Endothelial cell of umbilical vein (primary cell): ENCODE measurements around the gene SGCE. TPM values are rescaled to one million over a fixed set of nuclear protein-coding genes. Genes with fewer than 3 reads are reported as not detected.
A peak's percentile ranks its signal among the peaks of the same experiment; 100 is the strongest.

Experiments
- BruUV-seq: library from RNA; stranded (reverse); fragments of 400-500 nt; replicated peaks from 2 replicates; lab custom pipeline; 2021; lab: Mats Ljungman, UMichigan
- CTCF ChIA-PET: fragments of 300-600, 350-600 bp; sonication (Branson Sonifier 250); formaldehyde crosslinking; loops from one replicate; lab custom pipeline; 2021; ENCODE audit warnings: antibody characterized with exemption, inconsistent platforms; lab: Charles Lee
- POLR2A ChIA-PET: fragments of 300-600, 350-600 bp; sonication (Branson Sonifier 250); formaldehyde crosslinking; loops from one replicate; lab custom pipeline; 2021; ENCODE audit warnings: antibody characterized with exemption, inconsistent platforms; lab: Charles Lee
- DNase-seq: peaks from one replicate; pipeline ENCODE4 v3.0.0-alpha.2; 2011; ENCODE audit warnings: low read depth, low spot score
- FAIRE-seq: peaks from 2 replicates; lab custom pipeline; 2011; peaks lifted over from hg19 to GRCh38; lab: Jason Lieb, UNC
- H2AFZ ChIP-seq: 2 replicates; pipeline ENCODE4 v1.6.0; 2012; ENCODE audit warnings: low read depth, low read length, control low read depth, inconsistent platforms
- H3K27ac ChIP-seq: 2 replicates; pipeline ENCODE4 v1.5.1; 2011; ENCODE audit warnings: low read depth, mild to moderate bottlenecking, control low read depth, low read length, moderate library complexity; ENCODE audit not compliant: insufficient read depth
- H3K27me3 ChIP-seq, 2 experiments: 2 replicates each; pipeline versions ENCODE4 v1.6.0 to v1.6.1; 2011; ENCODE audit warnings: low read length in 2 of 2, mixed read lengths in 1 of 2; ENCODE audit not compliant: control insufficient read depth in 2 of 2, insufficient read depth in 2 of 2
- H3K36me3 ChIP-seq, 2 experiments: 2 replicates in 1 of 2; 3 replicates in 1 of 2; pipeline ENCODE4 v1.5.1; 2011; ENCODE audit warnings: low read length in 2 of 2, mild to moderate bottlenecking in 1 of 2, moderate library complexity in 1 of 2; ENCODE audit not compliant: control insufficient read depth in 2 of 2, insufficient read depth in 2 of 2; ENCODE audit errors: extremely low read depth in 1 of 2
- H3K4me1 ChIP-seq: 3 replicates; pipeline ENCODE4 v1.5.1; 2011; ENCODE audit warnings: mild to moderate bottlenecking, low read length; ENCODE audit not compliant: control insufficient read depth, insufficient read depth; ENCODE audit errors: extremely low read depth
- H3K4me2 ChIP-seq: 2 replicates; pipeline ENCODE4 v1.6.1; 2011; ENCODE audit warnings: low read length, control low read depth, mixed read lengths; ENCODE audit not compliant: insufficient read depth
- H3K4me3 ChIP-seq, 3 experiments: fragments of 200-600 bp in 1 of 3; sonication (generic), shearing (Covaris generic) in 1 of 3; replicated peaks in 1 of 3; 2 replicates each; pipeline ENCODE4 v1.5.1; 2011 to 2016; ENCODE audit warnings: control low read depth in 3 of 3, low read length in 3 of 3, mild to moderate bottlenecking in 2 of 3, inconsistent platforms in 1 of 3, low read depth in 1 of 3, moderate library complexity in 1 of 3; ENCODE audit not compliant: insufficient read depth in 1 of 3
- H3K79me2 ChIP-seq: 2 replicates; pipeline ENCODE4 v1.6.0; 2012; ENCODE audit warnings: low read length, inconsistent platforms; ENCODE audit not compliant: control insufficient read depth, insufficient read depth
- H3K9ac ChIP-seq: replicated peaks from 2 replicates; pipeline ENCODE3; 2011; ENCODE audit warnings: low read length, control low read depth; ENCODE audit not compliant: insufficient read depth; ENCODE audit errors: extremely low read depth
- H3K9me1 ChIP-seq: replicated peaks from 3 replicates; pipeline ENCODE4 v1.6.0; 2011; ENCODE audit warnings: mild to moderate bottlenecking, low read length; ENCODE audit not compliant: control insufficient read depth, insufficient read depth; ENCODE audit errors: extremely low read depth
- H3K9me3 ChIP-seq: replicated peaks from 2 replicates; pipeline ENCODE4 v1.5.1; 2012; ENCODE audit warnings: low read length, inconsistent platforms; ENCODE audit not compliant: control insufficient read depth, insufficient read depth
- H4K20me1 ChIP-seq: replicated peaks from 2 replicates; pipeline ENCODE3; 2011; ENCODE audit warnings: mild to moderate bottlenecking, low read length; ENCODE audit not compliant: control insufficient read depth, insufficient read depth; ENCODE audit errors: extremely low read depth
- CTCF ChIP-seq, 2 donors: IDR thresholded peaks; 1 replicate in 1 of 2; 2 replicates in 1 of 2; pipeline ENCODE4 v1.5.1; 2011; ENCODE audit warnings: low read length in 2 of 2, mild to moderate bottlenecking in 2 of 2, moderate library complexity in 2 of 2, control low read depth in 1 of 2, inconsistent platforms in 1 of 2, low read depth in 1 of 2; ENCODE audit not compliant: insufficient read depth in 1 of 2; ENCODE audit errors: extremely low read depth in 1 of 2
- EZH2 ChIP-seq: IDR thresholded peaks from 2 replicates; pipeline ENCODE4 v1.6.1; 2012; ENCODE audit warnings: borderline replicate concordance, low read depth, mild to moderate bottlenecking, moderate library complexity, low read length, inconsistent platforms; ENCODE audit not compliant: severe bottlenecking
- FOS ChIP-seq: IDR thresholded peaks from 2 replicates; pipeline ENCODE4 v1.6.1; 2011; ENCODE audit warnings: mild to moderate bottlenecking, low read length, moderate library complexity, borderline replicate concordance; ENCODE audit not compliant: insufficient read depth
- GATA2 ChIP-seq: IDR thresholded peaks from 2 replicates; pipeline ENCODE4 v1.7.0; 2011; ENCODE audit warnings: low read depth, mild to moderate bottlenecking, moderate library complexity, mixed read lengths, low read length; ENCODE audit not compliant: insufficient read length, insufficient read depth
- JUN ChIP-seq: IDR thresholded peaks from 2 replicates; pipeline ENCODE4 v1.6.1; 2011; ENCODE audit warnings: borderline replicate concordance, low read depth; ENCODE audit not compliant: insufficient read length, insufficient read depth
- MAX ChIP-seq: IDR thresholded peaks from 2 replicates; pipeline ENCODE4 v1.6.1; 2011; ENCODE audit not compliant: insufficient read depth, insufficient read length
- MYC ChIP-seq: IDR thresholded peaks from one replicate; pipeline ENCODE4 v1.6.1; 2011; ENCODE audit warnings: mild to moderate bottlenecking, low read depth, low read length
- POLR2A ChIP-seq: IDR thresholded peaks from 2 replicates; pipeline ENCODE4 v1.6.1; 2012; ENCODE audit warnings: low read depth, mild to moderate bottlenecking, control low read depth, low read length
- POLR2AphosphoS5 ChIP-seq: IDR thresholded peaks from 2 replicates; pipeline ENCODE4 v1.6.1; 2012; ENCODE audit warnings: low read depth, mild to moderate bottlenecking, control low read depth, low read length, moderate library complexity; ENCODE audit not compliant: insufficient read depth
- dilution Hi-C: fragments of 300-500 bp; cut with MboI; formaldehyde crosslinking; loops from one replicate; pipeline ENCODE4 v1.15.0; 2019; ENCODE audit warnings: low sequenced_read_pairs; ENCODE audit not compliant: extremely low pct_ligation_motif_present
- intact Hi-C: fragments of 100-400 bp; cut with micrococcal nuclease; formaldehyde crosslinking; loops from one replicate; pipeline ENCODE4 v1.10.0; 2022
- polyA plus RNA-seq, 4 experiments: library from polyadenylated mRNA; depleted of rRNA in 3 of 4; stranded (reverse) in 3 of 4; unstranded in 1 of 4; fragments of >200 nt; gene quantifications; 2 replicates each; pipeline versions ENCODE4 v1.2.1 to v1.2.3, GENCODE V29; 2011 to 2012; ENCODE audit warnings: missing spikeins in 1 of 4
- total RNA-seq: library from RNA; stranded (reverse); gene quantifications from 2 replicates; pipeline ENCODE4 v1.2.3, GENCODE V29; 2021

SGCE gene
- total and polyA plus RNA-seq, 2 donors (not counting 3 experiments of a cell fraction or from before 2014, with no cell fraction given): 46.8 to 53.3 TPM

GRCh38 chr7:94656658-94656924 is 658 bp upstream of the SGCE start:
- intact Hi-C loops: loop anchor here (1.0 to 5.0 kb wide), 6 partner anchors 207 to 821 kb away; partner anchors contain the start of gene PPP1R9A

More at GRCh38 chr7:94656658-94656924, 658 bp upstream of the SGCE start:
- peak overlapping the region in 2 of 3 experiments; percentile 38 to 40 for H3K4me3 ChIP-seq
- dilution Hi-C loops: no loop called here
- peak overlapping the region; percentile 78 for H2AFZ ChIP-seq
- POLR2A ChIA-PET: no interaction called here
- no peaks in the 10 kb centered on the region for H4K20me1 ChIP-seq
- TF ChIP-seq POLR2A (no peak), GATA2 (no peak), FOS (no peak), EZH2 (no peak), MYC (no peak), POLR2AphosphoS5 (no peak), CTCF (IDR thresholded peaks at IDR 0.05; ENCODE audit: extremely low read depth in 1 of 2, insufficient read depth in 1 of 2, low read depth in 1 of 2, low read length in 2 of 2) (no peak), JUN (no peak), MAX (no peak)
- DNase-seq: no peak
- H3K9me1 ChIP-seq: no peaks in the 10 kb centered on the region
- peaks cover 20% of the 10 kb centered on the region for H3K4me1 ChIP-seq
- peak overlapping the region; percentile 48 for H3K4me2 ChIP-seq
- H3K27ac ChIP-seq: no peak overlapping the region
- H3K27me3 ChIP-seq: no peaks in the 10 kb centered on the region
- H3K9me3 ChIP-seq: no peaks in the 10 kb centered on the region
- no peak for FAIRE-seq
- BruUV-seq: no TSS peak
- CTCF ChIA-PET: interaction anchor here (0.7 to 3.5 kb wide), 15 partner anchors 22 to 820 kb away, joined by 3 to 76 read pairs (median 5); no protein-coding TSS in a partner anchor
- H3K79me2 ChIP-seq: peaks cover 2% of the 10 kb centered on the region
- no peak overlapping the region for H3K9ac ChIP-seq
- H3K36me3 ChIP-seq: no peaks in the 10 kb centered on the region
